ENCODE results near the gene ENOX1.

GRCh38 chr13:43676320-43676719, 110.5 kb downstream of the ENOX1 start:
- TF ChIP-seq EZH2 (IDR thresholded peaks at IDR 0.05; ENCODE audit: low read length) (no peak), CTCF (optimal IDR thresholded peaks at IDR 0.05 in 1 of 3, IDR thresholded peaks at IDR 0.05 in 1 of 3, conservative IDR thresholded peaks at IDR 0.05 in 1 of 3; ENCODE audit: extremely low read depth in 1 of 3, insufficient read depth in 2 of 3, low read length in 3 of 3) (no peak)

Data from keratinocyte (primary cell).